ENCODE measurements around the gene C9orf85. TPM values are rescaled to one million over a fixed set of nuclear protein-coding genes. Genes with fewer than 3 reads are reported as not detected.
A peak's percentile ranks its signal among the peaks of the same experiment; 100 is the strongest.

Gene C9orf85
- total and polyA plus RNA-seq, 2 donors (not counting 1 experiment from before 2014, with no cell fraction given) = 4.3 to 9.6 TPM

- H2AFZ ChIP-seq (ENCODE audit: insufficient read depth, low read depth, low read length, poor library complexity, severe bottlenecking) = peak overlapping the region; percentile 9
- H4K20me1 ChIP-seq (ENCODE audit: control insufficient read depth, insufficient read depth, low read length, poor library complexity, severe bottlenecking) = peaks cover 7% of the 10 kb centered on the region
- WGBS (ENCODE audit: insufficient coverage) = 19% methylated on average over 3 of the region's 6 CpGs
- H3K36me3 ChIP-seq (replicated peaks in 1 of 2; ENCODE audit: control extremely low read depth in 1 of 2, control insufficient read depth in 1 of 2, extremely low read depth in 1 of 2, insufficient read depth in 2 of 2, low read length in 1 of 2) = no peaks in the 10 kb centered on the region
- intact Hi-C loops (cut with micrococcal nuclease) = loop anchor here (2.0 kb wide), 1 partner anchor 15 kb away; no protein-coding TSS in a partner anchor
- peak overlapping the region; percentile 40 for H3K9ac ChIP-seq (ENCODE audit: low read length)
- ATAC-seq (ENCODE audit: low read depth) = no peak
- Mint-ChIP-seq H3K4me3 (peak overlapping the region; percentile 42), H3K9me3 (ENCODE audit: insufficient read depth) (no peaks in the 10 kb centered on the region), H3K4me1 (peaks cover 74% of the 10 kb centered on the region), H3K27ac (peak overlapping the region; percentile 57), H3K27me3 (no peaks in the 10 kb centered on the region)
- H3K4me2 ChIP-seq (replicated peaks; ENCODE audit: low read depth, low read length, poor library complexity, severe bottlenecking) = peak overlapping the region; percentile 47
- H3K79me2 ChIP-seq (ENCODE audit: control insufficient read depth, insufficient read depth, low read length) = peaks cover 94% of the 10 kb centered on the region
- peak overlapping the region; percentile 38 to 81 for H3K27ac ChIP-seq (ENCODE audit: low read length in 2 of 2)
- DNase-seq = no peak
- TF ChIP-seq EZH2 (IDR thresholded peaks at IDR 0.05; ENCODE audit: borderline replicate concordance, insufficient read depth, low read depth, low read length, poor library complexity, severe bottlenecking) (no peak), CTCF (IDR thresholded peaks at IDR 0.05) (no peak)
- POLR2A ChIA-PET = interaction anchor here (0.5 to 1.8 kb wide), 2 partner anchors 9 to 102 kb away, joined by 5 to 13 read pairs; partner anchors contain the start of genes ABHD17B and C9orf85
- CTCF ChIA-PET = interaction anchor here (0.7 kb wide), 1 partner anchor 119 kb away, joined by 3 read pairs; no protein-coding TSS in a partner anchor
- no peak overlapping the region for H3K4me3 ChIP-seq (ENCODE audit: control extremely low read depth in 1 of 5, extremely low read depth in 1 of 5, insufficient read depth in 1 of 5, low read depth in 2 of 5, low read length in 4 of 5)
- peaks cover 47 to 63% of the 10 kb centered on the region in 2 donors for H3K4me1 ChIP-seq (ENCODE audit: control insufficient read depth in 2 of 2, insufficient read depth in 2 of 2, low read length in 2 of 2)
- H3K27me3 ChIP-seq (replicated peaks in 1 of 4; ENCODE audit: control extremely low read depth in 1 of 4, control insufficient read depth in 3 of 4, insufficient read depth in 4 of 4, low read length in 3 of 4) = no peaks in the 10 kb centered on the region
- no peaks in the 10 kb centered on the region for H3K9me3 ChIP-seq (ENCODE audit: control extremely low read depth in 1 of 3, control insufficient read depth in 2 of 3, insufficient read depth in 1 of 3, low read length in 2 of 3)
Observed at GRCh38 chr9:71901695-71902597, 9.5 kb upstream of the C9orf85 start.

GRCh38 chr9:71904076-71904475, 7.4 kb upstream of the C9orf85 start:
- no CpG with 5 or more reads among the region's 2 CpGs for WGBS (ENCODE audit: insufficient coverage)
- Histone ChIP-seq H3K79me2 (ENCODE audit: control insufficient read depth, insufficient read depth, low read length) (peaks cover 94% of the 10 kb centered on the region), H4K20me1 (ENCODE audit: control insufficient read depth, insufficient read depth, low read length, poor library complexity, severe bottlenecking) (peaks cover 5% of the 10 kb centered on the region), H3K4me1 (ENCODE audit: control insufficient read depth in 2 of 2, insufficient read depth in 2 of 2, low read length in 2 of 2) (peaks cover 37 to 51% of the 10 kb centered on the region in 2 donors), H3K9me3 (ENCODE audit: control extremely low read depth in 1 of 3, control insufficient read depth in 2 of 3, insufficient read depth in 1 of 3, low read length in 2 of 3) (no peaks in the 10 kb centered on the region), H3K27ac (ENCODE audit: low read length in 2 of 2) (peak overlapping the region in 1 of 2 donors; percentile 81), H3K27me3 (replicated peaks in 1 of 4; ENCODE audit: control extremely low read depth in 1 of 4, control insufficient read depth in 3 of 4, insufficient read depth in 4 of 4, low read length in 3 of 4) (no peaks in the 10 kb centered on the region), H3K4me3 (ENCODE audit: control extremely low read depth in 1 of 5, extremely low read depth in 1 of 5, insufficient read depth in 1 of 5, low read depth in 2 of 5, low read length in 4 of 5) (no peak overlapping the region), H3K4me2 (replicated peaks; ENCODE audit: low read depth, low read length, poor library complexity, severe bottlenecking) (no peak overlapping the region), H3K9ac (ENCODE audit: low read length) (no peak overlapping the region), H2AFZ (ENCODE audit: insufficient read depth, low read depth, low read length, poor library complexity, severe bottlenecking) (no peak overlapping the region), H3K36me3 (replicated peaks in 1 of 2; ENCODE audit: control extremely low read depth in 1 of 2, control insufficient read depth in 1 of 2, extremely low read depth in 1 of 2, insufficient read depth in 2 of 2, low read length in 1 of 2) (no peaks in the 10 kb centered on the region)
- Mint-ChIP-seq H3K27me3 (no peaks in the 10 kb centered on the region), H3K27ac (no peak overlapping the region), H3K9me3 (ENCODE audit: insufficient read depth) (no peaks in the 10 kb centered on the region), H3K4me1 (peaks cover 73% of the 10 kb centered on the region), H3K4me3 (no peak overlapping the region)
- POLR2A ChIA-PET = interaction anchor here (0.6 kb wide), 2 partner anchors 41 to 182 kb away, joined by 3 read pairs; no protein-coding TSS in a partner anchor
- DNase-seq (no peak), ATAC-seq (ENCODE audit: low read depth) (no peak)
- CTCF ChIA-PET = no interaction called here
- intact Hi-C loops (cut with micrococcal nuclease) = no loop called here
- TF ChIP-seq EZH2 (IDR thresholded peaks at IDR 0.05; ENCODE audit: borderline replicate concordance, insufficient read depth, low read depth, low read length, poor library complexity, severe bottlenecking) (no peak), CTCF (IDR thresholded peaks at IDR 0.05) (no peak)
